ENCODE data around the gene EXOC6B.
"Not testable (repeated sequence)": the region's sequence is repeated elsewhere in the genome, so short reads cannot be mapped to it uniquely, and the experiment has no call there.

Gene EXOC6B

GRCh38 chr2:72676341-72677025, 149.3 kb downstream of the EXOC6B start:
- ATAC-seq = no peak
- no peaks in the 10 kb centered on the region for H3K27me3 Mint-ChIP-seq
- no peaks in the 10 kb centered on the region for H3K9me3 Mint-ChIP-seq
- no peak for DNase-seq
- no peak overlapping the region for H3K4me3 Mint-ChIP-seq
- peaks cover 4% of the 10 kb centered on the region for H3K36me3 Mint-ChIP-seq (ENCODE audit: low read depth)
- no peak overlapping the region for H3K27ac Mint-ChIP-seq
- no peaks in the 10 kb centered on the region for H3K4me1 Mint-ChIP-seq

- DNase-seq (no peak), ATAC-seq (no peak)
- H3K36me3 Mint-ChIP-seq (ENCODE audit: low read depth) = peaks cover 4% of the 10 kb centered on the region
- no peaks in the 10 kb centered on the region for H3K4me1 Mint-ChIP-seq
- no peak overlapping the region for H3K4me3 Mint-ChIP-seq
- no peak overlapping the region for H3K27ac Mint-ChIP-seq
- no peaks in the 10 kb centered on the region for H3K27me3 Mint-ChIP-seq
- no peaks in the 10 kb centered on the region for H3K9me3 Mint-ChIP-seq
Observed at GRCh38 chr2:72674982-72675915, 150.6 kb downstream of the EXOC6B start.

- Mint-ChIP-seq H3K9me3 (peaks cover 4% of the 10 kb centered on the region), H3K27ac (no peak overlapping the region), H3K4me1 (no peaks in the 10 kb centered on the region), H3K4me3 (no peak overlapping the region), H3K36me3 (ENCODE audit: low read depth) (peaks cover 8% of the 10 kb centered on the region), H3K27me3 (no peaks in the 10 kb centered on the region)
- no peak for ATAC-seq
- no peak for DNase-seq
Observed at GRCh38 chr2:72673279-72673678, 152.6 kb downstream of the EXOC6B start.

- no peak overlapping the region for H3K4me3 Mint-ChIP-seq
- no peaks in the 10 kb centered on the region for H3K4me1 Mint-ChIP-seq
- H3K27me3 Mint-ChIP-seq = no peaks in the 10 kb centered on the region
- DNase-seq = no peak
- H3K9me3 Mint-ChIP-seq = peaks cover 31% of the 10 kb centered on the region
- H3K36me3 Mint-ChIP-seq (ENCODE audit: low read depth) = peaks cover 24% of the 10 kb centered on the region
- no peak overlapping the region for H3K27ac Mint-ChIP-seq
- ATAC-seq = no peak
Observed at GRCh38 chr2:72669121-72669520, 156.7 kb downstream of the EXOC6B start.

GRCh38 chr2:72668647-72669046, 157.2 kb downstream of the EXOC6B start:
- H3K27me3 Mint-ChIP-seq = no peaks in the 10 kb centered on the region
- H3K36me3 Mint-ChIP-seq (ENCODE audit: low read depth) = peaks cover 24% of the 10 kb centered on the region
- DNase-seq (no peak), ATAC-seq (no peak)
- H3K9me3 Mint-ChIP-seq = peaks cover 31% of the 10 kb centered on the region
- no peaks in the 10 kb centered on the region for H3K4me1 Mint-ChIP-seq
- no peak overlapping the region for H3K27ac Mint-ChIP-seq
- H3K4me3 Mint-ChIP-seq = no peak overlapping the region

GRCh38 chr2:72665448-72665847, 160.4 kb downstream of the EXOC6B start:
- peaks cover 31% of the 10 kb centered on the region for H3K9me3 Mint-ChIP-seq
- DNase-seq = no peak
- H3K4me3 Mint-ChIP-seq = no peak overlapping the region
- H3K27me3 Mint-ChIP-seq = no peaks in the 10 kb centered on the region
- peaks cover 22% of the 10 kb centered on the region for H3K36me3 Mint-ChIP-seq (ENCODE audit: low read depth)
- no peaks in the 10 kb centered on the region for H3K4me1 Mint-ChIP-seq
- no peak for ATAC-seq
- no peak overlapping the region for H3K27ac Mint-ChIP-seq

GRCh38 chr2:72661985-72662384, 163.8 kb downstream of the EXOC6B start:
- peaks cover 14% of the 10 kb centered on the region for H3K9me3 Mint-ChIP-seq
- no peaks in the 10 kb centered on the region for H3K27me3 Mint-ChIP-seq
- DNase-seq = no peak
- H3K4me1 Mint-ChIP-seq = no peaks in the 10 kb centered on the region
- peaks cover 9% of the 10 kb centered on the region for H3K36me3 Mint-ChIP-seq (ENCODE audit: low read depth)
- H3K27ac Mint-ChIP-seq = no peak overlapping the region
- H3K4me3 Mint-ChIP-seq = no peak overlapping the region
- ATAC-seq = no peak

GRCh38 chr2:72649810-72650209, 176.0 kb downstream of the EXOC6B start:
- Mint-ChIP-seq H3K27ac (no peak overlapping the region), H3K4me3 (no peak overlapping the region), H3K36me3 (ENCODE audit: low read depth) (peaks cover 13% of the 10 kb centered on the region), H3K9me3 (peaks cover 23% of the 10 kb centered on the region), H3K4me1 (no peaks in the 10 kb centered on the region), H3K27me3 (no peaks in the 10 kb centered on the region)
- ATAC-seq = no peak
- DNase-seq = no peak

GRCh38 chr2:72641221-72641620, 184.6 kb downstream of the EXOC6B start:
- not testable (repeated sequence) for ATAC-seq; H3K27ac Mint-ChIP-seq; H3K36me3 Mint-ChIP-seq (ENCODE audit: low read depth); DNase-seq; H3K4me3 Mint-ChIP-seq; H3K4me1 Mint-ChIP-seq; H3K27me3 Mint-ChIP-seq
- peaks cover 20% of the 10 kb centered on the region for H3K9me3 Mint-ChIP-seq

- DNase-seq = no peak
- H3K36me3 Mint-ChIP-seq (ENCODE audit: low read depth) = peaks cover 2% of the 10 kb centered on the region
- H3K27ac Mint-ChIP-seq = no peak overlapping the region
- ATAC-seq = no peak
- H3K9me3 Mint-ChIP-seq = peaks cover 4% of the 10 kb centered on the region
- no peaks in the 10 kb centered on the region for H3K4me1 Mint-ChIP-seq
- no peaks in the 10 kb centered on the region for H3K27me3 Mint-ChIP-seq
- H3K4me3 Mint-ChIP-seq = no peak overlapping the region
Observed at GRCh38 chr2:72638600-72639211, 187.1 kb downstream of the EXOC6B start.

GRCh38 chr2:72636210-72636609, 189.6 kb downstream of the EXOC6B start:
- H3K9me3 Mint-ChIP-seq = peaks cover 4% of the 10 kb centered on the region
- H3K27me3 Mint-ChIP-seq = no peaks in the 10 kb centered on the region
- peaks cover 2% of the 10 kb centered on the region for H3K36me3 Mint-ChIP-seq (ENCODE audit: low read depth)
- ATAC-seq (no peak), DNase-seq (no peak)
- no peak overlapping the region for H3K4me3 Mint-ChIP-seq
- H3K27ac Mint-ChIP-seq = no peak overlapping the region
- H3K4me1 Mint-ChIP-seq = no peaks in the 10 kb centered on the region

GRCh38 chr2:72630767-72631166, 195.1 kb downstream of the EXOC6B start:
- no peak overlapping the region for H3K27ac Mint-ChIP-seq
- H3K27me3 Mint-ChIP-seq = no peaks in the 10 kb centered on the region
- H3K4me1 Mint-ChIP-seq = no peaks in the 10 kb centered on the region
- H3K9me3 Mint-ChIP-seq = no peaks in the 10 kb centered on the region
- DNase-seq (no peak), ATAC-seq (no peak)
- no peaks in the 10 kb centered on the region for H3K36me3 Mint-ChIP-seq (ENCODE audit: low read depth)
- H3K4me3 Mint-ChIP-seq = no peak overlapping the region

- no peak overlapping the region for H3K4me3 Mint-ChIP-seq
- DNase-seq (no peak), ATAC-seq (no peak)
- H3K27me3 Mint-ChIP-seq = no peaks in the 10 kb centered on the region
- H3K36me3 Mint-ChIP-seq (ENCODE audit: low read depth) = no peaks in the 10 kb centered on the region
- no peaks in the 10 kb centered on the region for H3K4me1 Mint-ChIP-seq
- H3K9me3 Mint-ChIP-seq = no peaks in the 10 kb centered on the region
- no peak overlapping the region for H3K27ac Mint-ChIP-seq
Observed at GRCh38 chr2:72629062-72629461, 196.8 kb downstream of the EXOC6B start.

GRCh38 chr2:72627083-72627482, 198.8 kb downstream of the EXOC6B start:
- no peaks in the 10 kb centered on the region for H3K27me3 Mint-ChIP-seq
- no peak overlapping the region for H3K4me3 Mint-ChIP-seq
- H3K27ac Mint-ChIP-seq = no peak overlapping the region
- H3K4me1 Mint-ChIP-seq = no peaks in the 10 kb centered on the region
- H3K36me3 Mint-ChIP-seq (ENCODE audit: low read depth) = no peaks in the 10 kb centered on the region
- H3K9me3 Mint-ChIP-seq = no peaks in the 10 kb centered on the region
- DNase-seq (no peak), ATAC-seq (no peak)

- no peaks in the 10 kb centered on the region for H3K9me3 Mint-ChIP-seq
- H3K36me3 Mint-ChIP-seq (ENCODE audit: low read depth) = no peaks in the 10 kb centered on the region
- no peak for DNase-seq
- H3K4me3 Mint-ChIP-seq = no peak overlapping the region
- no peak for ATAC-seq
- H3K27me3 Mint-ChIP-seq = no peaks in the 10 kb centered on the region
- H3K27ac Mint-ChIP-seq = no peak overlapping the region
- H3K4me1 Mint-ChIP-seq = no peaks in the 10 kb centered on the region
Observed at GRCh38 chr2:72625366-72625765, 200.5 kb downstream of the EXOC6B start.

Measured in activated naive CD8-positive, alpha-beta T cell treated with anti-CD3 and anti-CD28 coated beads, Interleukin-2, amount 50 U/mL, for 24 hours (primary cell).